Left lung (tissue), 10 donors: Measurements from ENCODE around the gene CAMSAP1. TPM values are rescaled to one million over a fixed set of nuclear protein-coding genes. Genes with fewer than 3 reads are reported as not detected.

Experiments
- ATAC-seq: fragments of 200-7000 bp; cut with Tn5 transposase; one replicate; pipeline ENCODE4 v1.9.1; 2020; ENCODE audit warnings: moderate library complexity
- DNase-seq, 4 donors: peaks; one replicate each; pipeline ENCODE4 v3.0.0-alpha.2; 2013 to 2020
- H3K27ac ChIP-seq, 2 donors: fragments of 200-600 bp; sonication (generic) in 1 of 2; one replicate each; pipeline versions ENCODE4 v1.5.0 to v1.8.0; 2020 to 2021
- H3K27me3 ChIP-seq, 2 donors: fragments of 200-600 bp; sonication (generic) in 1 of 2; one replicate each; pipeline versions ENCODE4 v1.5.0 to v1.8.0; 2020 to 2021
- H3K36me3 ChIP-seq, 2 donors: fragments of 200-600 bp; sonication (generic) in 1 of 2; one replicate each; pipeline versions ENCODE4 v1.5.0 to v1.8.0; 2020 to 2021
- H3K4me1 ChIP-seq, 2 donors: fragments of 200-600 bp; one replicate each; pipeline ENCODE4 v1.8.0; 2021
- H3K4me3 ChIP-seq, 2 donors: fragments of 200-600 bp; sonication (generic) in 1 of 2; one replicate each; pipeline versions ENCODE4 v1.5.0 to v1.8.0; 2020 to 2021; ENCODE audit warnings: mild to moderate bottlenecking in 1 of 2
- H3K9me3 ChIP-seq, 2 donors: fragments of 200-600 bp; sonication (generic) in 1 of 2; one replicate each; pipeline versions ENCODE4 v1.5.0 to v1.8.0; 2020 to 2021
- intact Hi-C, 2 donors: fragments of 100-400 bp; cut with DNase I; formaldehyde crosslinking; loops; one replicate each; pipeline versions ENCODE4 v1.11.2 to v1.14.2; 2022
- polyA plus RNA-seq, 6 donors: library from polyadenylated mRNA; unstranded; fragments of 120-200 nt; gene quantifications; one replicate each; pipeline ENCODE4 v1.2.1, GENCODE V29; 2013; ENCODE audit not compliant: insufficient read length in 6 of 6
- total RNA-seq, 2 donors: library from RNA; stranded (reverse); fragmentation: NEBNext Ultra II Directional; extraction: Animal tissue kit (Norgen Biotek cat#: 25700); gene quantifications; one replicate each; pipeline ENCODE4 v1.2.1, GENCODE V29; 2021
- TF ChIP-seq, protein P1 (sequence below), 2 donors: fragments of 200-600 bp; sonication (generic) in 1 of 2; IDR thresholded peaks; one replicate each; pipeline versions ENCODE4 v1.5.0 to v1.8.0; 2021; ENCODE audit warnings: antibody characterized with exemption in 2 of 2
- donor health status: DM: no; HTN: yes; CAD: no.
- donor health status: DM: no; HTN: no; CAD: no.

CAMSAP1 gene
- total and polyA plus RNA-seq, 8 donors, result 20.4 to 27.0 (median 24.0) TPM

DNA sequence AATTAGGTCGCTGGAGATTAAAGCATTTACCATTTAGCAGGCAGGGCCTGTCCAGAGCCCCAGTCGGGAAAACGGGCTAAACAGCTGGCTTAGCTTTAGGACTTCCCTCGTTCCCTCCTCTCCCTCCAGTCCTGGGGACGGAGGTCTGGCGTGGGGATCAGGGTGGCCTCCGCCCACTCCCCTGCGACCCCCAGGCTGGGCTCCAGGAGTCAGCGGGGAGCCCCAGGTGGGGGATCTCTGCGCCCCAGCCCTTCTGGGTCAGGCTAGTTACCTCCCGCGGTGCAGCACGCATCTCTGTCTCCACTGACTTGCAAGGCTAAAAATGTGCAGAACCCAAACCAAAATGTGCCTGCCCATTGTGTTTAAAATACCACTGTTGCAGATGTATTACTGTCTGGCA lies 16.2 kb upstream of the CAMSAP1 start:
- no peak overlapping the region for H3K27ac ChIP-seq
- H3K4me1 ChIP-seq, result peaks cover 0 to 15% of the 10 kb centered on the region in 2 donors
- H3K27me3 ChIP-seq, result no peaks in the 10 kb centered on the region
- no peak overlapping the region for H3K4me3 ChIP-seq
- ATAC-seq, result no peak
- intact Hi-C loops, result no loop called here
- peaks cover 0 to 9% of the 10 kb centered on the region in 2 donors for H3K9me3 ChIP-seq
- TF ChIP-seq, protein P1, sequence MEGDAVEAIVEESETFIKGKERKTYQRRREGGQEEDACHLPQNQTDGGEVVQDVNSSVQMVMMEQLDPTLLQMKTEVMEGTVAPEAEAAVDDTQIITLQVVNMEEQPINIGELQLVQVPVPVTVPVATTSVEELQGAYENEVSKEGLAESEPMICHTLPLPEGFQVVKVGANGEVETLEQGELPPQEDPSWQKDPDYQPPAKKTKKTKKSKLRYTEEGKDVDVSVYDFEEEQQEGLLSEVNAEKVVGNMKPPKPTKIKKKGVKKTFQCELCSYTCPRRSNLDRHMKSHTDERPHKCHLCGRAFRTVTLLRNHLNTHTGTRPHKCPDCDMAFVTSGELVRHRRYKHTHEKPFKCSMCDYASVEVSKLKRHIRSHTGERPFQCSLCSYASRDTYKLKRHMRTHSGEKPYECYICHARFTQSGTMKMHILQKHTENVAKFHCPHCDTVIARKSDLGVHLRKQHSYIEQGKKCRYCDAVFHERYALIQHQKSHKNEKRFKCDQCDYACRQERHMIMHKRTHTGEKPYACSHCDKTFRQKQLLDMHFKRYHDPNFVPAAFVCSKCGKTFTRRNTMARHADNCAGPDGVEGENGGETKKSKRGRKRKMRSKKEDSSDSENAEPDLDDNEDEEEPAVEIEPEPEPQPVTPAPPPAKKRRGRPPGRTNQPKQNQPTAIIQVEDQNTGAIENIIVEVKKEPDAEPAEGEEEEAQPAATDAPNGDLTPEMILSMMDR (IDR thresholded peaks at IDR 0.05), result no peak
- H3K36me3 ChIP-seq, result peaks cover 0 to 17% of the 10 kb centered on the region in 2 donors
- peak in 1 of 4 donors; percentile 37 for DNase-seq

GRCh38 chr9:135921749-135922310 lies 14.5 kb upstream of the CAMSAP1 start:
- intact Hi-C loops, result no loop called here
- no peaks in the 10 kb centered on the region for H3K27me3 ChIP-seq
- no peak overlapping the region for H3K27ac ChIP-seq
- ATAC-seq (no peak), DNase-seq (peak in 1 of 4 donors; percentile 60)
- H3K4me1 ChIP-seq, result peaks cover 0 to 8% of the 10 kb centered on the region in 2 donors
- peaks cover 0 to 17% of the 10 kb centered on the region in 2 donors for H3K36me3 ChIP-seq
- H3K4me3 ChIP-seq, result no peak overlapping the region
- TF ChIP-seq, protein P1 (IDR thresholded peaks at IDR 0.05), result no peak
- H3K9me3 ChIP-seq, result peaks cover 0 to 26% of the 10 kb centered on the region in 2 donors

DNA sequence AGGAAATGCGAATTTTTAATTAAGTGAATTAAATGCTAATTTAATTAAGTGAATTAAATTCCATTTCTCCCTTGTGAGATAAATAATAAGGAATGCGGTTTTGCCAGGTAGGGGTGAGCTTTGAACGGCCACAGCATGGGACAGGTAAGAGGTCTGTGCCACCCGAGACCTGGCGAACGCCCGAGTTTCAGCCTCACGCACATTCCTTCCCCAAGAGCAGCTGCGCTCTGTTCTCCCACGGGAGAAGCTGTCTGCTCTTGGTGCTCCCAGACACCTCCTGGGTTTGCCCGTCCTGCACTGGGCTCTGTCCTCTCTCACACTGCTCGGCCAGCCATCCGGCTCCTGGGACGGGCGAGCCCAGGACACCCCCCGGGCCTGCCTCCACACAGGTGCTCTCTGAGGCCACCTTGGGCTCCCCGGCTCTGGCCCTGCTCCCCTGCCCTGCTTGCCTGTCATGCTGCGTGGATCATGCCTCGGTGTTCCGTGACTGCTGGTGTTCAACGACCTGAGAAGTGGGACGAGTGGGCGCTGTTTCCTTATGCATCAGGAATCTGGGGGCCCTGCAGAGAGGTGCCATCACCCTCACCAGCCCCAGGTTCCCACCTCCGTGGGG lies 13.7 kb upstream of the CAMSAP1 start:
- DNase-seq, result peak in 1 of 4 donors; percentile 70
- ATAC-seq, result no peak
- no peaks in the 10 kb centered on the region for H3K27me3 ChIP-seq

GRCh38 chr9:135920256-135920930 lies 13.0 kb upstream of the CAMSAP1 start:
- no peaks in the 10 kb centered on the region for H3K27me3 ChIP-seq

More for the DNA sequence above, 13.7 kb upstream of the CAMSAP1 start:
- TF ChIP-seq, protein P1 (IDR thresholded peaks at IDR 0.05), result no peak
- Histone ChIP-seq H3K27ac (no peak overlapping the region), H3K9me3 (peaks cover 0 to 34% of the 10 kb centered on the region in 2 donors), H3K4me3 (no peak overlapping the region), H3K4me1 (peaks cover 0 to under 1% of the 10 kb centered on the region in 2 donors), H3K36me3 (peaks cover 0 to 18% of the 10 kb centered on the region in 2 donors)
- intact Hi-C loops, result no loop called here

More at GRCh38 chr9:135920256-135920930, 13.0 kb upstream of the CAMSAP1 start:
- Histone ChIP-seq H3K9me3 (peaks cover 0 to 40% of the 10 kb centered on the region in 2 donors), H3K27ac (no peak overlapping the region), H3K4me1 (no peaks in the 10 kb centered on the region), H3K36me3 (peaks cover 0 to 25% of the 10 kb centered on the region in 2 donors), H3K4me3 (no peak overlapping the region)
- TF ChIP-seq, protein P1 (IDR thresholded peaks at IDR 0.05), result no peak
- peak in 1 of 4 donors; percentile 50 for DNase-seq
- ATAC-seq, result no peak
- intact Hi-C loops, result no loop called here
